Colonic mucosa (tissue), 4 donors: ENCODE data around the gene GUCY1B1. TPM values are rescaled to one million over a fixed set of nuclear protein-coding genes. Genes with fewer than 3 reads are reported as not detected.

ENCODE experiments used
- DNase-seq: peaks from one replicate; pipeline ENCODE4 v3.0.0-alpha.2; 2020
- H3K27ac ChIP-seq: fragments of 200-600 bp; one replicate; pipeline ENCODE4 v1.8.0; 2021
- H3K27me3 ChIP-seq: fragments of 200-600 bp; one replicate; pipeline ENCODE4 v1.8.0; 2021
- H3K36me3 ChIP-seq: fragments of 200-600 bp; one replicate; pipeline ENCODE4 v1.8.0; 2021
- H3K4me1 ChIP-seq: fragments of 200-600 bp; one replicate; pipeline ENCODE4 v1.8.0; 2021; ENCODE audit warnings: mild to moderate bottlenecking
- H3K4me3 ChIP-seq: fragments of 200-600 bp; one replicate; pipeline ENCODE4 v1.8.0; 2021
- H3K9ac ChIP-seq, 2 donors: one replicate each; pipeline ENCODE4 v1.7.0; 2013; ENCODE audit warnings: control low read depth in 2 of 2, low read depth in 2 of 2, low read length in 2 of 2
- H3K9me3 ChIP-seq: fragments of 200-600 bp; one replicate; pipeline ENCODE4 v1.8.0; 2021
- CTCF ChIP-seq: fragments of 200-600 bp; IDR thresholded peaks from one replicate; pipeline ENCODE4 v1.8.0; 2022; ENCODE audit warnings: antibody characterized with exemption, mild to moderate bottlenecking
- intact Hi-C: fragments of 100-400 bp; cut with DNase I; formaldehyde crosslinking; loops from one replicate; pipeline ENCODE4 v1.14.1; 2022
- total RNA-seq, 2 donors: library from RNA; stranded (reverse); fragmentation: NEBNext Ultra II Directional in 1 of 2; extraction: Animal tissue kit (Norgen Biotek cat#: 25700) in 1 of 2; gene quantifications; one replicate each; pipeline ENCODE4 v1.2.1, GENCODE V29; 2021
- donor health status: healthy.
- donor health status: DM: no; HTN: no; CAD: no.
- donor health status: DM: no; HTN: no; CAD: no.

Gene GUCY1B1
- total RNA-seq, 2 donors from 2014 or later = 1.2 to 5.8 TPM

GRCh38 chr4:155748039-155748438 lies 10.8 kb upstream of the GUCY1B1 start:
- Histone ChIP-seq H3K36me3 (no peaks in the 10 kb centered on the region), H3K9me3 (no peaks in the 10 kb centered on the region), H3K4me3 (no peak overlapping the region), H3K9ac (no peak overlapping the region), H3K27ac (no peak overlapping the region), H3K4me1 (no peaks in the 10 kb centered on the region), H3K27me3 (no peaks in the 10 kb centered on the region)
- no peak for TF ChIP-seq CTCF
- intact Hi-C loops = no loop called here
- no peak for DNase-seq

- no peaks in the 10 kb centered on the region for H3K27me3 ChIP-seq
- H3K27ac ChIP-seq = no peak overlapping the region
- DNase-seq = no peak
- no peaks in the 10 kb centered on the region for H3K36me3 ChIP-seq
- TF ChIP-seq CTCF = no peak
- no peaks in the 10 kb centered on the region for H3K4me1 ChIP-seq
- no peak overlapping the region for H3K9ac ChIP-seq
- no peak overlapping the region for H3K4me3 ChIP-seq
- intact Hi-C loops = no loop called here
- H3K9me3 ChIP-seq = no peaks in the 10 kb centered on the region
Measured at GRCh38 chr4:155749041-155749440, 9.8 kb upstream of the GUCY1B1 start.

- no peak for TF ChIP-seq CTCF
- no peaks in the 10 kb centered on the region for H3K9me3 ChIP-seq
- no peaks in the 10 kb centered on the region for H3K27me3 ChIP-seq
- H3K36me3 ChIP-seq = no peaks in the 10 kb centered on the region
- H3K4me1 ChIP-seq = no peaks in the 10 kb centered on the region
- intact Hi-C loops = no loop called here
- no peak for DNase-seq
- no peak overlapping the region for H3K4me3 ChIP-seq
- H3K9ac ChIP-seq = no peak overlapping the region
- H3K27ac ChIP-seq = no peak overlapping the region
Measured at GRCh38 chr4:155751569-155751968, 7.3 kb upstream of the GUCY1B1 start.

GRCh38 chr4:155757745-155758265 lies 1.0 kb upstream of the GUCY1B1 start:
- intact Hi-C loops = no loop called here
- H3K27me3 ChIP-seq = peaks cover 16% of the 10 kb centered on the region
- no peak for DNase-seq
- no peak for TF ChIP-seq CTCF
- H3K4me3 ChIP-seq = no peak overlapping the region
- H3K9ac ChIP-seq = no peak overlapping the region
- H3K36me3 ChIP-seq = no peaks in the 10 kb centered on the region
- no peak overlapping the region for H3K27ac ChIP-seq
- H3K4me1 ChIP-seq = no peaks in the 10 kb centered on the region
- H3K9me3 ChIP-seq = no peaks in the 10 kb centered on the region

GRCh38 chr4:155759372-155760252 lies 791 bp downstream of the GUCY1B1 start:
- H3K9ac ChIP-seq = peak overlapping the region; percentile 34 to 68
- intact Hi-C loops = no loop called here

More at GRCh38 chr4:155759372-155760252, 791 bp downstream of the GUCY1B1 start:
- peak overlapping the region; percentile 59 for H3K4me3 ChIP-seq
- peak overlapping the region; percentile 76 for H3K27ac ChIP-seq
- H3K36me3 ChIP-seq = no peaks in the 10 kb centered on the region
- DNase-seq = peak; percentile 22
- no peaks in the 10 kb centered on the region for H3K9me3 ChIP-seq
- peaks cover 16% of the 10 kb centered on the region for H3K27me3 ChIP-seq
- H3K4me1 ChIP-seq = no peaks in the 10 kb centered on the region
- no peak for TF ChIP-seq CTCF
